AG10803 (cell line): Measurements from ENCODE around the gene PARD3.

ENCODE experiments used
- DNase-seq: peaks from one replicate; pipeline ENCODE4 v3.0.0; 2010; ENCODE audit warnings: low read depth
- H3K4me3 ChIP-seq: 2 replicates; pipeline ENCODE4 v1.5.1; 2011; ENCODE audit warnings: mild to moderate bottlenecking, low read length, control low read depth
- CTCF ChIP-seq: conservative IDR thresholded peaks from 2 replicates; pipeline ENCODE4 v1.5.1; 2011; ENCODE audit warnings: mild to moderate bottlenecking, low read length, control low read depth, inconsistent platforms

Gene PARD3

GRCh38 chr10:34080485-34081346, 734.4 kb downstream of the PARD3 start:
- DNase-seq = no peak
- H3K4me3 ChIP-seq = no peak overlapping the region
- TF ChIP-seq CTCF = no peak

GRCh38 chr10:34079702-34080484, 735.2 kb downstream of the PARD3 start:
- TF ChIP-seq CTCF = no peak
- no peak overlapping the region for H3K4me3 ChIP-seq
- no peak for DNase-seq

GRCh38 chr10:34078745-34079470, 736.2 kb downstream of the PARD3 start:
- DNase-seq = peak; percentile 74
- no peak for TF ChIP-seq CTCF
- no peak overlapping the region for H3K4me3 ChIP-seq

GRCh38 chr10:34078017-34078744, 736.9 kb downstream of the PARD3 start:
- TF ChIP-seq CTCF = 0 out of 2 replicates have a peak, but pooled peaks have one; percentile 3
- H3K4me3 ChIP-seq = no peak overlapping the region
- no peak for DNase-seq

GRCh38 chr10:34076443-34076842, 738.7 kb downstream of the PARD3 start:
- no peak for TF ChIP-seq CTCF
- no peak for DNase-seq
- no peak overlapping the region for H3K4me3 ChIP-seq

GRCh38 chr10:34075254-34075926, 739.7 kb downstream of the PARD3 start:
- TF ChIP-seq CTCF = no peak
- H3K4me3 ChIP-seq = no peak overlapping the region
- DNase-seq = no peak
